NK-92 (cell line): ENCODE measurements around the gene PLN.

Experiments used
- DNase-seq: peaks from one replicate; lab custom pipeline; 2025; ENCODE audit not compliant: unreplicated experiment; lab: John Stamatoyannopoulos, UW

PLN gene

DNA sequence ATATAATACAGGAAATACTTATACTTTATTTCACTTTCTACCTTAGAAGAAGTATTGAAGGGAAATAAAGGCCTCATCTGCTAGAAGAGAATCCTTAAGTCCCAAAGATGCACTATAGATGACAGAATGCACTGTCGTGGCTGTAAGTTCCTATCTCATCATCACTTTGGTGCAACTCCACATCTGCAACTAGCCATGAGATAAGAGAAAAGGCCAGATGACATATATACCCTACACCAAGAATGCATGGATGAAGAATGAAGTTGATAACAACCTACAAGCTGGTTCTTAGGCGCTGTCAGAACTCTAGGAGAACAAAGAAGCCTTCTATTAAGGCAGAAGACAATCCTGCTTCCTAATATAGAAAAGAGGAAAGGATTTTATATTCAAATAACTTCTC lies 11.6 kb upstream of the PLN start:
- DNase-seq: no peak

DNA sequence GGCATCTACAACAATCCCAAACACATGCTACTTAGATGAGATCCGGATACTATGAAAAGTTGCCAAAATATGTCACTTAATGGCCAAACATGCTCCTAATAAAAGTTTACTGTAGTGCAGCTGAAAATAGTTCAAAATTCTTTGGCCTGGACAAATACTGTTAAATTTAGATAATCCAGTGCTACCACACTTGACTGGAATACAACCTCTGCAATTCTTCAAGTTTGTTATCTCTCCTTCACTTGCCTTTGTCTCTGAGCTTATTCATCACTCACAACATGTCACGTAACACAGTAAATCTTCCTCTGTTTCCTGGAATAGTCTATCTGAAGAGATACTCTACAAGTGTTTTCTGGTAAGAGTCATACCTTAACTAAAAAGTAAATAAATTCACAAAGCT lies 10.5 kb upstream of the PLN start:
- DNase-seq: no peak

- no peak for DNase-seq
Measured at GRCh38 chr6:118542184-118542952, 5.7 kb upstream of the PLN start.

GRCh38 chr6:118544105-118544504 lies 4.0 kb upstream of the PLN start:
- no peak for DNase-seq

GRCh38 chr6:118546164-118546879 lies 1.8 kb upstream of the PLN start:
- no peak for DNase-seq

DNA sequence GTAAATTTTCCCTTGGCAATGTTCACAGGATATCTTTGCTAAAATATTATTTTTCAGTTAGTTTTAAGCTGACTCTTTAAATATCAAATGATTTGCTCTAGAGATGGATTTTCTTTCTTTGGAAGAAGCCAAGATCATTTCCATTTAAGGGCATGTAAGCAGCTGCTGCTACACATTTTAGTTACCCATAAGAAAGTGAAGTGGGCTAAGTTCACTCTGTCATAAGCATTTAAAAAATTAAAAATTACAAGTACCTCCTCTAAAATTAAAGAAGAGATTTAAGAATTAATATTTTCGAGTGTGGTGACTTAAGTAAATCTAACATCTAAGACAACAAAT lies 1.2 kb upstream of the PLN start:
- DNase-seq: no peak

GRCh38 chr6:118548613-118549012 lies 517 bp downstream of the PLN start:
- DNase-seq: no peak

DNA sequence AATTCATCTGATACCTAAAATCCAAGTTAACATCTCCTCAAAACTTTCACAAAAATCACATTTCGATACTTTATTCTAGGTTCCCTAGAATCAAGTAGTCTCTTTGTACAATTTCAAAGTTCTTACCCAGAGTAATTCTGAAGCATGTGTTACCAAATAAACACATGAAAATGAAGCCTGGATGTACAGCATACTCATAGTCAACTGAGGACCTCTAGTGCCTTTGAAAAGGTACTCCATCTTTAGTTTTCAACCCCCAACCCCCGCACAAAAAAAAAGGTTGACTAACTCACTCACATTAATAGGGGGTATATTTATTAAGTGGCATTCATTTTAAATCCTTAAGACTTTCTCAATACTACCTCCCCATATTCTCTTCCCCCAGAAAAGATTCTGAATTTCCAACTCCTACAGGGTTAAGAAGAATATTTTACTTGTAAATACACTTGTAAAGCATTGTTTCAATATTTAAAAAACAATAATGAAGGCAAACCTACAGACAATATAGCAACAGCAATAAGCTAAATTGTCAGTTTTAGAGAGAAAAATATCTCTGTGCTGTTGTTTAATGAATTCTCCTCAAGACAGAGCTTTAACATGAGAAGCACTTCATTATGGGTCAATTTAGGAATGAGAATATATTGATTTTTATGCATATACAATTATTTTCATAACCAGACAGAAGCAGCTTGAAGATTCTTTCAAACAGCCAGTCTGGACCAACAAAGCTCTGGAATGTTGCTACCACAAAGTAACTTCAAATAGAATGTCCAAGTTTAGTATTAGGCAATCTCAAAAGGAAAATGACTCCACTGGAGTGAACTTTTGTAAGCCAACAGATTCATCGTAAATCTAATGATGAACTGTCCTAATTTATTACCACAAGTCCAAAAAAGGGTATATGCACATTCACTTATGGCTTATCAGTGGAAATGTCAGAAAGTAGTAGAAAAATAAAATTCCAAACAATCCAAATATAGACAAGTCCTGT lies 3.3 kb downstream of the PLN start:
- no peak for DNase-seq

DNA sequence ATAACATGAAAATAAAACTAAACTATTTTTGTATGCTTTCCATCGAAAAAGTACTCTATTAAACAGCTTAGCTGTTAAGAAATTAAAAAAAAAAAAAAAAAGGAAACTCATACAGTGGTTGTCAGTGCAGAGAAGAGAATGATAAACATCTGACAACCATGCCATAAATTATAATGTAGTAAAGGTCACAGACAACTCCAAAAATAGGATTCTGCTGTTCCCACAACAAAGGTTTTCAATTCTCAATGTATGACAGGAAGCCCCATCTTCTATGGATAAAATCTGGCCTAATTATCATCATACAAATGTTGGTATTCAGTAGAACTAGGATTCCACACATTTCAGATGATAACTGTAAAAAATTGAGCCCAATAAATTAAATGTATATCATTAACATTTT lies 5.0 kb downstream of the PLN start:
- DNase-seq: no peak

GRCh38 chr6:118554698-118555097 lies 6.6 kb downstream of the PLN start:
- DNase-seq: no peak

GRCh38 chr6:118558464-118559217 lies 10.5 kb downstream of the PLN start:
- DNase-seq: no peak

DNA sequence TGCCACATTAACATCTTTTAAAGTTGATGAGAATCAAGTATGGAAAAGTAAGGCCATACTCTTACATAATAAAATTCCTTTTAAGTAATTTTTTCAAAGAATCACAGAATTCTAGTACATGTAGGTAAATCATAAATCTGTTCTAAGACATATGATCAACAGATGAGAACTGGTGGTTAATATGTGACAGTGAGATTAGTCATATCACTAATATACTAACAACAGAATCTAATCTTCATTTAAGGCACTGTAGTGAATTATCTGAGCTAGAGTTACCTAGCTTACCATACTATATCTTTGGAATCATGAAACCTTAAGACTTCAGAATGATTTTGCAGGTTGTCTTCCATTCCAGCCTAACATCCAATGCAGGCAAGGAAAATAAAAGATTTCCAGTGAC lies 11.6 kb downstream of the PLN start:
- DNase-seq: no peak

- no peak for DNase-seq
Measured at GRCh38 chr6:118562248-118562647, 14.2 kb downstream of the PLN start.

- no peak for DNase-seq
Measured at GRCh38 chr6:118562959-118563358, 14.9 kb downstream of the PLN start.

GRCh38 chr6:118565311-118565960 lies 17.3 kb downstream of the PLN start:
- no peak for DNase-seq

- no peak for DNase-seq
Measured at GRCh38 chr6:118567974-118568373, 19.9 kb downstream of the PLN start.

DNA sequence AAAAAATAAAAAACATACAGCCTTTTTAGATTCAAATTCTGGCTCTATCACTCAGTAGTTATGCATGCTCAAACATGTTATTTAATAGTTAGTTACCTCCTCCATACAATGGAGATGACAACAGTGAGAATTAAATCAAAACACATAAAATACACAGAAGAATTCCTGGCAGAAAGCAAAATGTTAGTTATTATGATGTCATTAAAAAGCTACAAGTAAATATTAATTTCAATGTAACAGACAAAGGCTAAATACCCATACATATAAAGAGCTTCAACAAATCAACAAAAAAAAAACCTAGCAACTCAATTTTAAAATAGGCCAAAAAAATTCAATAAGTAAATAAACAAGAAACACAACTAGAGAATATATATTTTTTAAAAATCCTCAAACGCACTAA lies 21.4 kb downstream of the PLN start:
- no peak for DNase-seq

DNA sequence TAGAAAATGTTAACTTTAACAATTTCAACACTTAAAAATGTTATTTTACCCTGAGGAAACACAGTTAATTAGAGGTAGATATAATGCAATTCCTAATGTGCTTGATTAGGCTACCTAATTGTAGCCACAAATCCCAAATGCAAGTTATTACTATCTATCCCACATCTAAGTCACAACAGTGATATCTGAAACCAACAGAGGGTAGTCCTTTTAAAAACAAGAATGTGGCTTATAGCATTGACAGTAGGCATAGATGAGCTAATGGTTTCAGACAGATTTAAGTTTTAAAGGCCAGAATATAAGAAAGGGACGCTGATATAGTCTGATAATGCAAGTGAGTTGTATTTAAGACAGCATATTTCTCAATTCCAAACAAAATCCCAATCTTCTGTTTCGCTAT lies 23.0 kb downstream of the PLN start:
- no peak for DNase-seq

DNA sequence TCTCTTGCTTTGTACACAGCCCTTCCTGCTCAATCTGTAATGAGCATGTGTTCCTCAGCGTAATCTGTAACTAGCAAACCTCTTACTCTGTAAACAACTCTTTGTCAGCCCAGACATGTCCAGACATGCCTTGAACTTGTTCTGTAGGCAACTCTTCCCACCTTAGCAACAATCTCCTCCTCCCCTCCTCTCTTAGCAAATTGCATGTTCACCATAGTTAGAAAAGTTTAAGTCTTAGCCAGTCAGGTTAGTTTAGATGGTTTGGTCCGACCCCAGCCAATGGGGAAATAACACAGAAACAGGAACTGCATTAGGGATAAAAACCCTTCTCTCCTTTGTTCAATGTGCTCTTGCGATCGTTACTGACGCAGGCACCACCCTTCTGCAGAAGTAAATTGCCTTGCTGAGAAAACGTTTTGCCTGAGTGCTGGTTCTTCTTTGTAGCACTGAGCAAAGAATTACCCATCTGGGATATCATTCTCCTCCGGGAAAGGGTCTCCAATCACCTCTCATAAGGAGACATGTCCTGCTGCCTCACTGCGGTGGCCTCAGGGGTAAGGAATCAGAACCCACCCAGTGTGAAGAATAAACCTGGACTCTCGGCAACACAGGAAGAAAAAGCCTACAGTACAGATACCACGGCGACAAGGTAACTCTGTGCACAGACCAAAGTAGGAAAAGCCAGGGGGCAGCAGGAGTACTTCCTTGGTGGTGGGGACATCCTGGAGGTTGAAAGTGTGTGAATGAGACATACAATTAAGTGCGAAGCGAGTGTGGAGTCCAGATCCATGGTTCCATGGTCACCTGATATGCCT lies 26.2 kb downstream of the PLN start:
- DNase-seq: no peak

DNA sequence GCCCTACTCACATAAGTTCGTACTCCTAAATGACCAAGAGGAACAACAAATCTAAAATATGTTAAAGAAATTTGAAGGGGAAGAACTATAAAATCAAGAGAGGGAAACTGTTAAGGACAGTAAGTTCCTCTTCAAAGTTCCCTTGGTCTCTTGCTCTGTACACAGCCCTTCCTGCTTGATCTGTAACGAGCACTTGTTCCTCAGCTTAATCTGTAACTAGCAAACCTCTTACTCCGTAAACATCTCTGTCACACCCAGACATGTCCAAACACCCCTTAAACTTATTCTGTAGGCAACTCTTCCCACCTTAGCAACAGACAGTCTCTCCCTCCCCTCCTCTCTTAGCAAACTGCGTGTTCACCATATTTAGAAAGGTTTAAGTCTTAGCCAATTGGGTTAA lies 29.9 kb downstream of the PLN start:
- DNase-seq: no peak
